SK-N-SH (cell line): ENCODE data around the gene KCNH8.

Experiments
- POLR2AphosphoS5 ChIP-seq: IDR thresholded peaks from 2 replicates; pipeline ENCODE4 v1.6.1; 2012; ENCODE audit warnings: low read depth, low read length
- RFX5 ChIP-seq: IDR thresholded peaks from 2 replicates; pipeline ENCODE4 v1.6.1; 2012; ENCODE audit warnings: mild to moderate bottlenecking, improper control_type of control experiment, low read length

- TF ChIP-seq RFX5 (no peak), POLR2AphosphoS5 (no peak)
These were observed 379.4 kb downstream of the KCNH8 start for GRCh38 chr3:19527746-19528145.
